Spleen (tissue), 11 donors: ENCODE data around the gene FTCDNL1. TPM values are rescaled to one million over a fixed set of nuclear protein-coding genes. Genes with fewer than 3 reads are reported as not detected.

Source experiments
- DNase-seq: peaks from one replicate; pipeline ENCODE4 v3.0.0-alpha.2; 2020
- H3K27ac ChIP-seq, 8 donors: fragments of 200-600 bp; sonication (generic) in 7 of 8; 1 replicate in 4 of 8; 2 replicates in 4 of 8; pipeline versions ENCODE4 v1.5.0 to v1.8.0; 2016 to 2021; ENCODE audit warnings: inconsistent platforms in 4 of 8, mild to moderate bottlenecking in 4 of 8, moderate library complexity in 1 of 8
- H3K27me3 ChIP-seq, 7 donors: fragments of 200-600 bp; sonication (generic) in 6 of 7; replicated peaks in 1 of 7; 1 replicate in 4 of 7; 2 replicates in 3 of 7; pipeline versions ENCODE4 v1.5.0 to v1.8.0; 2016 to 2021; ENCODE audit warnings: inconsistent platforms in 3 of 7, mild to moderate bottlenecking in 1 of 7
- H3K36me3 ChIP-seq, 6 donors: fragments of 200-600 bp; sonication (generic) in 5 of 6; 1 replicate in 4 of 6; 2 replicates in 2 of 6; pipeline versions ENCODE4 v1.5.0 to v1.8.0; 2016 to 2021; ENCODE audit warnings: inconsistent platforms in 2 of 6
- H3K4me1 ChIP-seq, 6 donors: fragments of 200-600 bp; sonication (generic) in 5 of 6; 1 replicate in 3 of 6; 2 replicates in 3 of 6; pipeline versions ENCODE4 v1.5.0 to v1.8.0; 2016 to 2021; ENCODE audit warnings: inconsistent platforms in 3 of 6
- H3K4me3 ChIP-seq, 8 donors: fragments of 200-600 bp; sonication (generic) in 7 of 8; 1 replicate in 4 of 8; 2 replicates in 4 of 8; pipeline versions ENCODE4 v1.5.0 to v1.8.0; 2016 to 2021; ENCODE audit warnings: inconsistent platforms in 4 of 8, mild to moderate bottlenecking in 4 of 8, moderate library complexity in 2 of 8
- H3K9me3 ChIP-seq, 8 donors: fragments of 200-600 bp; sonication (generic) in 7 of 8; 1 replicate in 4 of 8; 2 replicates in 4 of 8; pipeline versions ENCODE4 v1.5.0 to v1.8.0; 2016 to 2021; ENCODE audit warnings: inconsistent platforms in 4 of 8
- CTCF ChIP-seq, 11 experiments: fragments of 200-600 bp in 7 of 11; fragments of 450-650 bp in 4 of 11; sonication (generic) in 4 of 11; IDR thresholded peaks in 8 of 11; conservative IDR thresholded peaks in 3 of 11; 1 replicate in 7 of 11; 2 replicates in 4 of 11; pipeline versions ENCODE4 v1.4.0 to v1.8.0; 2016 to 2021; ENCODE audit warnings: antibody characterized with exemption in 11 of 11, inconsistent platforms in 4 of 11, mild to moderate bottlenecking in 1 of 11
- POLR2A ChIP-seq, 3 donors: fragments of 450-650 bp; IDR thresholded peaks; one replicate each; pipeline ENCODE4 v1.5.1; 2017; ENCODE audit warnings: antibody characterized with exemption in 3 of 3, mild to moderate bottlenecking in 1 of 3
- POLR2AphosphoS5 ChIP-seq, 3 donors: sonication (generic); formaldehyde crosslinking; IDR thresholded peaks; one replicate each; pipeline ENCODE4 v1.5.1; 2017; ENCODE audit warnings: antibody characterized with exemption in 3 of 3
- WGBS, 5 donors: extraction: QIAGEN DNeasy Blood & Tissue Kit in 3 of 5; methylation state at CpG; one replicate each; pipeline versions ENCODE4 v1.1.5 to v1.1.7; 2013 to 2018; 5-methylcytosine and 5-hydroxymethylcytosine counted together
- intact Hi-C: fragments of 100-400 bp; cut with DNase I; formaldehyde crosslinking; loops from one replicate; pipeline ENCODE4 v1.15.0; 2023; ENCODE audit warnings: low total_unique reads
- polyA plus RNA-seq, 3 donors: library from polyadenylated mRNA; stranded (reverse); fragments of 200-250 nt; gene quantifications; one replicate each; pipeline ENCODE4 v1.2.1, GENCODE V29; 2013
- total RNA-seq, 7 donors: library from RNA; depleted of rRNA in 3 of 7; stranded (reverse); fragments of >200 nt in 3 of 7; fragmentation: NEBNext Ultra II Directional in 4 of 7; extraction: Animal tissue kit (Norgen Biotek cat#: 25700) in 4 of 7; gene quantifications; one replicate each; pipeline versions ENCODE4 v1.1.0 to v1.2.1, GENCODE V29; 2016 to 2021
- donor health status: healthy with polysubstance abuse.
- donor health status: DM: no; HTN: no; CAD: no; lungs with moderate emphysema.
- donor health status: DM: no; HTN: no; CAD: no.
- donor health status: Bipolar disorder and iron deficiency.
- donor health status: healthy.
- donor health status: DM: no; HTN: no; CAD: no.
- donor health status: DM: yes; HTN: yes; CAD: no.

The FTCDNL1 gene
- total and polyA plus RNA-seq, 10 donors = 2.1 to 10.3 (median 7.0) TPM

DNA sequence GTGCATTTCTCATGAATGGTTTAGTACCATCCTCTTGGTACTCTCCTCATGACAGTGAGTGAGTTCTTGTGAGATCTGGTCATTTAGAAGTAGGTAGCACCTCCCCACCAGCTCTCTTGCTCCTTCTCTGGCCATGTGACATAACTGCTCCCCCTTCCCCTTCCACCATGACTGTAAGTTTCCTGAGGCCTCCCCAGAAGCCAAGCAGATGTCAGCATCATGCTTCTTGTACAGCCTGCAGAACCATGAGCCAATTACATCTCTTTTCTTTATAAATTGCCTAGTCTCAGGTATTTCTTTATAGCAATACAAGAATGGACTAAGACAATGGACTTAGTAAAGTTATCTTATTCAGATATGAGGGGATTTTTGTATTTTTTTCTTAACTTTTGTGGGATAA is 43.0 kb downstream of the FTCDNL1 start:
- no peak overlapping the region for H3K27ac ChIP-seq
- H3K27me3 ChIP-seq = no peaks in the 10 kb centered on the region
- H3K4me1 ChIP-seq = no peaks in the 10 kb centered on the region
- no peak overlapping the region for H3K4me3 ChIP-seq
- no peaks in the 10 kb centered on the region for H3K36me3 ChIP-seq
- no peak for DNase-seq
- intact Hi-C loops = no loop called here
- no peak for TF ChIP-seq CTCF (IDR thresholded peaks at IDR 0.05 in 8 of 11, conservative IDR thresholded peaks at IDR 0.05 in 3 of 11)
- TF ChIP-seq POLR2A (IDR thresholded peaks at IDR 0.05) = no peak
- TF ChIP-seq POLR2AphosphoS5 (IDR thresholded peaks at IDR 0.05) = no peak
- H3K9me3 ChIP-seq = peaks cover 0 to 6% (median 0%) of the 10 kb centered on the region in 8 donors

- no peak for DNase-seq
- Histone ChIP-seq H3K27me3 (no peaks in the 10 kb centered on the region), H3K9me3 (peaks cover 0 to 6% (median 0%) of the 10 kb centered on the region in 8 donors), H3K36me3 (no peaks in the 10 kb centered on the region), H3K27ac (no peak overlapping the region), H3K4me3 (no peak overlapping the region), H3K4me1 (no peaks in the 10 kb centered on the region)
- intact Hi-C loops = no loop called here
- 75 to 80% (median 79%) methylated on average over 7 of the region's 7 CpGs for WGBS, 5 donors
- TF ChIP-seq CTCF (IDR thresholded peaks at IDR 0.05 in 8 of 11, conservative IDR thresholded peaks at IDR 0.05 in 3 of 11) (no peak), POLR2AphosphoS5 (IDR thresholded peaks at IDR 0.05) (no peak), POLR2A (IDR thresholded peaks at IDR 0.05) (no peak)
Measured at GRCh38 chr2:199806179-199806578, 44.8 kb downstream of the FTCDNL1 start.

DNA sequence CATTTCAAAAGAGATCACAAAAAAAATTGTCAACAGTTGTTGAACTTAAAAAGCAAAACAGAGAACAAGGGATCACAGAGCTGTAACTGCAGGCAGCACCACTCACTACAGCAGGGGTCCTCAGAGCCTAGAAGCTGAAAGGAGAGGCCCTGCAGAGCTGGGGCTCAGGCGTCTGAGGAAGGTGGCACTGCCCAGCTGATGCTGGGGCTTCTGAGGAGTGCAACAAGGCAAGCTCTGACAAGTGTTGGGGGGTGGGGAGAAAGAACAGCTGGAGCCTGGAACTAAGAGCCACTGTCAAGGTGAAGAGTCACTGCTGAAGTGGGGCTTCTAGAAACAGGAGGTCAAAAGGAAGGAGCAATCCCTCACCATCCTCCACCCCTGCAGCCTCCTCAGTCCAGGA is 46.2 kb downstream of the FTCDNL1 start:
- peaks cover 0 to 6% (median 0%) of the 10 kb centered on the region in 8 donors for H3K9me3 ChIP-seq
- DNase-seq = no peak
- intact Hi-C loops = no loop called here
- no peaks in the 10 kb centered on the region for H3K4me1 ChIP-seq
- TF ChIP-seq POLR2A (IDR thresholded peaks at IDR 0.05) = no peak
- no peak overlapping the region for H3K27ac ChIP-seq
- WGBS, 5 donors = 27 to 62% (median 56%) methylated on average over 1 of the region's 1 CpG
- H3K4me3 ChIP-seq = no peak overlapping the region
- H3K36me3 ChIP-seq = no peaks in the 10 kb centered on the region
- no peaks in the 10 kb centered on the region for H3K27me3 ChIP-seq

GRCh38 chr2:199798831-199799580 is 52.0 kb downstream of the FTCDNL1 start:
- Histone ChIP-seq H3K9me3 (no peaks in the 10 kb centered on the region), H3K4me1 (peaks cover 0 to 10% (median 0%) of the 10 kb centered on the region in 6 donors), H3K4me3 (no peak overlapping the region), H3K36me3 (no peaks in the 10 kb centered on the region), H3K27ac (no peak overlapping the region), H3K27me3 (no peaks in the 10 kb centered on the region)
- intact Hi-C loops = no loop called here
- 31 to 47% (median 41%) methylated on average over 10 of the region's 10 CpGs for WGBS, 5 donors
- no peak for DNase-seq
- no peak for TF ChIP-seq CTCF (IDR thresholded peaks at IDR 0.05 in 8 of 11, conservative IDR thresholded peaks at IDR 0.05 in 3 of 11)
- no peak for TF ChIP-seq POLR2AphosphoS5 (IDR thresholded peaks at IDR 0.05)
- TF ChIP-seq POLR2A (IDR thresholded peaks at IDR 0.05) = no peak
